GM23338 (cell line): Measurements from ENCODE around the gene TRIML2.
"Not testable (repeated sequence)": the region's sequence is repeated elsewhere in the genome, so short reads cannot be mapped to it uniquely, and the experiment has no call there.

Experiments used
- EZH2 ChIP-seq: fragments of 200-600 bp; sonication (generic); IDR thresholded peaks from one replicate; pipeline ENCODE4 v1.8.0; 2017; ENCODE audit warnings: antibody characterized with exemption, mild to moderate bottlenecking, low read depth; ENCODE audit not compliant: unreplicated experiment
- POLR2AphosphoS5 ChIP-seq: IDR thresholded peaks from 2 replicates; pipeline ENCODE4 v1.6.1; 2016; ENCODE audit warnings: antibody characterized with exemption, low read depth
- TF ChIP-seq, protein P1 (sequence below), 2 experiments: fragments of 200-600 bp in 1 of 2; sonication (generic) in 1 of 2; conservative IDR thresholded peaks; 2 replicates each; pipeline versions ENCODE4 v1.5.1 to v1.6.1; 2016 to 2017; ENCODE audit warnings: antibody characterized with exemption in 2 of 2, low read depth in 2 of 2, mild to moderate bottlenecking in 2 of 2, moderate library complexity in 1 of 2
- TF ChIP-seq, protein P2 (sequence below): IDR thresholded peaks from 2 replicates; pipeline ENCODE4 v1.6.1; 2016; ENCODE audit warnings: antibody characterized with exemption

DNA sequence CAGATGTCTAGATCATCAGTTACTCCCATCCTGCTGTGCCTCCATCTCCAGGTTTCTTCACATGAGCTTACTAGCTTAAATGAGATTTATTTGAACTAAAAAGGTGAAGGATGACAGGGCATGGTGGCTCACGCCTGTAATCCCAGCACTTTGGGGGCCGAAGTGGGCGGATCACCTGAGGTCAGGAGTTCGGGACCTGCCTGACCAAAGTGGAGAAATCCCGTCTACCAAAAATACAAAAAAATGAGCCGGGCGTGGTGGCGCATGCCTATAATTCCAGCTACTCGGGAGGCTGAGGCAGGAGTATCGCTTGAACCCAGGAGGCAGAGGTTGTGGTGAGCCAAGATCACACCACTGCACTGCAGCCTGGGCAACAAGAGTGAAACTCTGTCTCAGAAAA lies 63.9 kb downstream of the TRIML2 start:
- TF ChIP-seq, protein P1, sequence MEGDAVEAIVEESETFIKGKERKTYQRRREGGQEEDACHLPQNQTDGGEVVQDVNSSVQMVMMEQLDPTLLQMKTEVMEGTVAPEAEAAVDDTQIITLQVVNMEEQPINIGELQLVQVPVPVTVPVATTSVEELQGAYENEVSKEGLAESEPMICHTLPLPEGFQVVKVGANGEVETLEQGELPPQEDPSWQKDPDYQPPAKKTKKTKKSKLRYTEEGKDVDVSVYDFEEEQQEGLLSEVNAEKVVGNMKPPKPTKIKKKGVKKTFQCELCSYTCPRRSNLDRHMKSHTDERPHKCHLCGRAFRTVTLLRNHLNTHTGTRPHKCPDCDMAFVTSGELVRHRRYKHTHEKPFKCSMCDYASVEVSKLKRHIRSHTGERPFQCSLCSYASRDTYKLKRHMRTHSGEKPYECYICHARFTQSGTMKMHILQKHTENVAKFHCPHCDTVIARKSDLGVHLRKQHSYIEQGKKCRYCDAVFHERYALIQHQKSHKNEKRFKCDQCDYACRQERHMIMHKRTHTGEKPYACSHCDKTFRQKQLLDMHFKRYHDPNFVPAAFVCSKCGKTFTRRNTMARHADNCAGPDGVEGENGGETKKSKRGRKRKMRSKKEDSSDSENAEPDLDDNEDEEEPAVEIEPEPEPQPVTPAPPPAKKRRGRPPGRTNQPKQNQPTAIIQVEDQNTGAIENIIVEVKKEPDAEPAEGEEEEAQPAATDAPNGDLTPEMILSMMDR (conservative IDR thresholded peaks at IDR 0.05; ENCODE audit: low read depth in 2 of 2) = not testable (repeated sequence)
- TF ChIP-seq, protein P2, sequence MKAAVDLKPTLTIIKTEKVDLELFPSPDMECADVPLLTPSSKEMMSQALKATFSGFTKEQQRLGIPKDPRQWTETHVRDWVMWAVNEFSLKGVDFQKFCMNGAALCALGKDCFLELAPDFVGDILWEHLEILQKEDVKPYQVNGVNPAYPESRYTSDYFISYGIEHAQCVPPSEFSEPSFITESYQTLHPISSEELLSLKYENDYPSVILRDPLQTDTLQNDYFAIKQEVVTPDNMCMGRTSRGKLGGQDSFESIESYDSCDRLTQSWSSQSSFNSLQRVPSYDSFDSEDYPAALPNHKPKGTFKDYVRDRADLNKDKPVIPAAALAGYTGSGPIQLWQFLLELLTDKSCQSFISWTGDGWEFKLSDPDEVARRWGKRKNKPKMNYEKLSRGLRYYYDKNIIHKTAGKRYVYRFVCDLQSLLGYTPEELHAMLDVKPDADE = not testable (repeated sequence)
- not testable (repeated sequence) for TF ChIP-seq EZH2, POLR2AphosphoS5
